H1 (cell line): ENCODE results near the gene GNAO1. TPM values are rescaled to one million over a fixed set of nuclear protein-coding genes. Genes with fewer than 3 reads are reported as not detected.

ENCODE experiments used
- CTCF ChIA-PET: fragments of 300-600 bp; sonication (Branson Sonifier 250); formaldehyde crosslinking; loops from one replicate; lab custom pipeline; 2021; ENCODE audit not compliant: partially characterized antibody; lab: Charles Lee
- POLR2A ChIA-PET: fragments of 300-600 bp; sonication (Branson Sonifier 250); formaldehyde crosslinking; loops from one replicate; lab custom pipeline; 2021; ENCODE audit warnings: inconsistent platforms; ENCODE audit not compliant: partially characterized antibody; lab: Charles Lee
- DNase-seq, 2 experiments: peaks; one replicate each; pipeline versions ENCODE4 v3.0.0 to v3.0.0-alpha.2; 2010 to 2022; ENCODE audit warnings: low spot score in 2 of 2, low read depth in 1 of 2, mixed read lengths in 1 of 2
- FAIRE-seq: peaks from 2 replicates; lab custom pipeline; 2011; peaks lifted over from hg19 to GRCh38; lab: Jason Lieb, UNC
- H2AFZ ChIP-seq: 2 replicates; pipeline ENCODE4 v1.8.1; 2012; ENCODE audit warnings: low read length, inconsistent platforms
- H2AK5ac ChIP-seq: 2 replicates; pipeline ENCODE4 v1.6.1; 2013; ENCODE audit warnings: low read depth, low read length
- H2BK120ac ChIP-seq: replicated peaks from 2 replicates; pipeline ENCODE3; 2013; ENCODE audit warnings: low read depth, low read length, inconsistent platforms
- H2BK12ac ChIP-seq: 2 replicates; pipeline ENCODE4 v1.6.1; 2013; ENCODE audit warnings: low read depth, low read length
- H2BK15ac ChIP-seq: 2 replicates; pipeline ENCODE4 v1.6.1; 2013; ENCODE audit warnings: low read length
- H2BK20ac ChIP-seq: 2 replicates; pipeline ENCODE4 v1.6.1; 2013; ENCODE audit warnings: low read length
- H2BK5ac ChIP-seq: 2 replicates; pipeline ENCODE4 v1.6.1; 2013; ENCODE audit warnings: low read depth, low read length
- H3K14ac ChIP-seq: 2 replicates; pipeline ENCODE4 v1.6.1; 2013; ENCODE audit warnings: inconsistent platforms; ENCODE audit not compliant: insufficient read length
- H3K18ac ChIP-seq: 2 replicates; pipeline ENCODE4 v1.6.1; 2013; ENCODE audit warnings: low read length; ENCODE audit errors: extremely low read depth
- H3K23ac ChIP-seq: 2 replicates; pipeline ENCODE4 v1.6.1; 2013; ENCODE audit warnings: inconsistent platforms; ENCODE audit not compliant: insufficient read length
- H3K23me2 ChIP-seq: 2 replicates; pipeline ENCODE4 v1.6.1; 2013; ENCODE audit warnings: low read depth, low read length
- H3K27ac ChIP-seq: 2 replicates; pipeline ENCODE4 v1.6.1; 2011; ENCODE audit warnings: low read depth, low read length, inconsistent platforms
- H3K27me3 ChIP-seq, 4 experiments: replicated peaks in 1 of 4; 1 replicate in 1 of 4; 2 replicates in 3 of 4; pipeline versions ENCODE4 v1.6.1 to v1.8.1; 2011 to 2013; ENCODE audit warnings: low read length in 3 of 4, mild to moderate bottlenecking in 3 of 4, inconsistent platforms in 2 of 4, mixed read lengths in 2 of 4, moderate library complexity in 1 of 4; ENCODE audit not compliant: control insufficient read depth in 3 of 4, insufficient read depth in 3 of 4; ENCODE audit errors: extremely low read depth in 1 of 4
- H3K36me3 ChIP-seq, 4 experiments: 2 replicates each; pipeline versions ENCODE4 v1.6.1 to v1.8.1; 2011 to 2013; ENCODE audit warnings: mild to moderate bottlenecking in 4 of 4, low read length in 3 of 4, moderate library complexity in 2 of 4, control low read depth in 1 of 4, inconsistent platforms in 1 of 4; ENCODE audit not compliant: insufficient read depth in 4 of 4, control insufficient read depth in 2 of 4
- H3K4ac ChIP-seq: replicated peaks from 2 replicates; pipeline ENCODE3; 2013; ENCODE audit warnings: low read length, low read depth, mixed read lengths, inconsistent platforms; ENCODE audit not compliant: insufficient read length
- H3K4me1 ChIP-seq, 4 experiments: replicated peaks in 1 of 4; 1 replicate in 1 of 4; 2 replicates in 3 of 4; pipeline versions ENCODE4 v1.6.1 to v1.8.1; 2011 to 2013; ENCODE audit warnings: low read length in 3 of 4, inconsistent platforms in 2 of 4, mixed read lengths in 1 of 4; ENCODE audit not compliant: insufficient read depth in 4 of 4, control insufficient read depth in 3 of 4
- H3K4me2 ChIP-seq, 2 experiments: 2 replicates each; pipeline versions ENCODE4 v1.6.1 to v1.8.1; 2011 to 2013; ENCODE audit warnings: low read depth in 2 of 2, low read length in 2 of 2, control low read depth in 1 of 2, inconsistent platforms in 1 of 2, mild to moderate bottlenecking in 1 of 2; ENCODE audit not compliant: insufficient read depth in 1 of 2
- H3K4me3 ChIP-seq, 4 experiments: fragments of 200-600, 300-600 bp in 1 of 4; sonication (generic), shearing (Covaris generic), sonication (Bioruptor Twin) in 1 of 4; 2 replicates each; pipeline versions ENCODE4 v1.5.1 to v1.8.1; 2011 to 2016; ENCODE audit warnings: low read length in 4 of 4, low read depth in 3 of 4, control low read depth in 2 of 4, inconsistent platforms in 2 of 4, mild to moderate bottlenecking in 2 of 4, mixed read lengths in 1 of 4, moderate library complexity in 1 of 4; ENCODE audit not compliant: insufficient read depth in 2 of 4; ENCODE audit errors: extremely low read depth in 1 of 4
- H3K56ac ChIP-seq: replicated peaks from 2 replicates; pipeline ENCODE3; 2013; ENCODE audit warnings: low read depth, mild to moderate bottlenecking, mixed read lengths, low read length, inconsistent platforms; ENCODE audit not compliant: insufficient read length
- H3K79me1 ChIP-seq: 2 replicates; pipeline ENCODE4 v1.6.1; 2013; ENCODE audit warnings: low read depth, low read length, control low read depth
- H3K79me2 ChIP-seq, 2 experiments: 2 replicates each; pipeline versions ENCODE4 v1.6.1 to v1.8.1; 2012 to 2013; ENCODE audit warnings: low read length in 2 of 2, mild to moderate bottlenecking in 2 of 2, inconsistent platforms in 1 of 2; ENCODE audit not compliant: insufficient read depth in 2 of 2, control insufficient read depth in 1 of 2
- H3K9ac ChIP-seq, 4 experiments: replicated peaks in 1 of 4; 1 replicate in 1 of 4; 2 replicates in 3 of 4; pipeline versions ENCODE4 v1.6.1 to v1.8.1; 2011 to 2013; ENCODE audit warnings: low read depth in 3 of 4, low read length in 3 of 4, control low read depth in 2 of 4, mild to moderate bottlenecking in 2 of 4, moderate library complexity in 2 of 4, inconsistent platforms in 1 of 4; ENCODE audit errors: extremely low read depth in 1 of 4
- H3K9me3 ChIP-seq, 2 experiments: 2 replicates each; pipeline versions ENCODE4 v1.6.1 to v1.8.1; 2012 to 2013; ENCODE audit warnings: mild to moderate bottlenecking in 2 of 2, moderate library complexity in 2 of 2, control low read depth in 1 of 2, inconsistent platforms in 1 of 2, low read depth in 1 of 2, low read length in 1 of 2, mixed read lengths in 1 of 2; ENCODE audit not compliant: insufficient read depth in 2 of 2
- H4K20me1 ChIP-seq, 2 experiments: replicated peaks in 1 of 2; 2 replicates each; pipeline versions ENCODE3 to v1.8.1; 2011 to 2013; ENCODE audit warnings: inconsistent platforms in 2 of 2, low read length in 2 of 2, mild to moderate bottlenecking in 1 of 2; ENCODE audit not compliant: insufficient read depth in 2 of 2, control insufficient read depth in 1 of 2
- H4K5ac ChIP-seq: 2 replicates; pipeline ENCODE4 v1.6.1; 2013; ENCODE audit warnings: low read length, low read depth, mixed read lengths, inconsistent platforms; ENCODE audit not compliant: insufficient read length
- H4K8ac ChIP-seq: 2 replicates; pipeline ENCODE4 v1.8.0; 2013; ENCODE audit warnings: mild to moderate bottlenecking, moderate library complexity, low read length, inconsistent platforms; ENCODE audit not compliant: insufficient read depth; ENCODE audit errors: extremely low read depth
- H4K91ac ChIP-seq: replicated peaks from 2 replicates; pipeline ENCODE3; 2013; ENCODE audit warnings: low read length, mixed read lengths, inconsistent platforms; ENCODE audit not compliant: insufficient read length
- ASH2L ChIP-seq: fragments of 200-600, 300-600 bp; sonication (generic); IDR thresholded peaks from one replicate; pipeline ENCODE4 v1.7.1; 2017; ENCODE audit warnings: low read length
- BACH1 ChIP-seq: IDR thresholded peaks from 2 replicates; pipeline ENCODE4 v1.6.1; 2012; ENCODE audit warnings: low read length, improper control_type of control experiment
- CEBPB ChIP-seq: IDR thresholded peaks from 2 replicates; pipeline ENCODE4 v1.6.1; 2012; ENCODE audit warnings: low read depth, low read length
- CHD2 ChIP-seq: IDR thresholded peaks from 2 replicates; pipeline ENCODE4 v1.6.1; 2012; ENCODE audit warnings: low read length, improper control_type of control experiment
- HDAC6 ChIP-seq: IDR thresholded peaks from one replicate; pipeline ENCODE4 v1.7.1; 2012; ENCODE audit warnings: low read depth, mild to moderate bottlenecking, inconsistent platforms, low read length, moderate library complexity
- NANOG ChIP-seq: IDR thresholded peaks from 2 replicates; pipeline ENCODE4 v1.6.1; 2011; ENCODE audit warnings: low read length, low read depth, mild to moderate bottlenecking, inconsistent platforms; ENCODE audit not compliant: insufficient read depth, poor library complexity, severe bottlenecking
- NRF1 ChIP-seq: IDR thresholded peaks from 2 replicates; pipeline ENCODE4 v1.6.1; 2011; ENCODE audit warnings: mild to moderate bottlenecking, low read depth, low read length, improper control_type of control experiment
- SP4 ChIP-seq: IDR thresholded peaks from 2 replicates; pipeline ENCODE4 v1.6.1; 2012; ENCODE audit warnings: low read length, inconsistent platforms
- TBP ChIP-seq: IDR thresholded peaks from 2 replicates; pipeline ENCODE4 v1.6.1; 2011; ENCODE audit warnings: low read depth, low read length, improper control_type of control experiment
- YY1 ChIP-seq: IDR thresholded peaks from 2 replicates; pipeline ENCODE4 v1.6.1; 2011; ENCODE audit warnings: low read depth, mild to moderate bottlenecking, low read length
- WGBS, 2 experiments: shearing (Covaris generic) in 1 of 2; methylation state at CpG; one replicate each; pipeline versions ENCODE4 v1.1.6 to v1.1.7; 2013 to 2015; ENCODE audit warnings: low lambda C conversion rate in 2 of 2, mixed read lengths in 2 of 2, inconsistent platforms in 1 of 2, low coverage in 1 of 2, missing lambda C conversion rate in 1 of 2; ENCODE audit not compliant: insufficient replicate concordance in 2 of 2, insufficient coverage in 1 of 2, insufficient read length in 1 of 2; ENCODE audit errors: extremely low coverage in 1 of 2, missing lambda C conversion rate in 1 of 2; 5-methylcytosine and 5-hydroxymethylcytosine counted together
- polyA plus RNA-seq, 7 experiments: library from polyadenylated mRNA; depleted of rRNA in 3 of 7; stranded (reverse) in 5 of 7; unstranded in 2 of 7; fragments of >200 nt in 5 of 7; fragments of 200-250 nt in 2 of 7; gene quantifications; 1 replicate in 5 of 7; 2 replicates in 1 of 7; 4 replicates in 1 of 7; pipeline versions ENCODE4 v1.2.1 to v1.2.3, GENCODE V29; 2011 to 2013; ENCODE audit warnings: missing spikeins in 2 of 7, mixed read lengths in 2 of 7
- total RNA-seq: library from RNA; stranded (reverse); fragmentation: NEBNext Ultra II Directional; extraction: Animal tissue kit (Norgen Biotek cat#: 25700); gene quantifications from 2 replicates; pipeline ENCODE4 v1.2.1, GENCODE V29; 2021

GNAO1 gene
- total and polyA plus RNA-seq, 2 of the 8 experiments (the other 6 are each of a cell fraction or from before 2014, with no cell fraction given) = 6.7 to 34.4 TPM

DNA sequence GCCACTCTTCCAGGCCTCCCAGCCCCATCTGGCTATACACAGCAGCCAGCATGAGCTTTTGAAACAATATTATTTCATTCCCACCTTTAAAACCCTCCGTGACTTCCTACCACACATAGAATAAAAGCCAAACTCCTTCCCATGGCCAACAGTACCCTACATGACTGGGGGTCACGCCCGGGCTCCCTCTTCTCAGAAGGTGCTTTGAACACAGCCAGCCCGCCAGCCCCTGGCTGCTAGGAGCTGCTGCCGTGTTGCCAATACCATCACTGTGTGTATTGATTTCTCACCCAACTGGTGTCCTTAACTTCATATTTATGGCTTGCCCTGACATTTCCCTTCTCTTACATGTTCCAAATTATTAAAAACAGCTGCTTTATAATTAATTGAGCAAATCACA, 111.2 kb downstream of the GNAO1 start:
- Histone ChIP-seq H3K9ac (no peak overlapping the region), H3K9me3 (no peaks in the 10 kb centered on the region), H3K18ac (no peak overlapping the region), H4K5ac (no peak overlapping the region), H4K91ac (no peak overlapping the region), H2BK20ac (no peak overlapping the region), H2BK15ac (no peak overlapping the region), H3K56ac (no peak overlapping the region), H2BK120ac (no peak overlapping the region), H2AFZ (no peak overlapping the region), H3K79me1 (no peaks in the 10 kb centered on the region), H3K4me2 (no peak overlapping the region), H3K36me3 (no peaks in the 10 kb centered on the region), H3K27ac (no peak overlapping the region), H3K27me3 (peaks cover 0 to 2% (median 0%) of the 10 kb centered on the region in 4 experiments; a peak in 1 of 7 replicates), H4K20me1 (peaks cover 0 to under 1% of the 10 kb centered on the region in 2 experiments), H4K8ac (no peak overlapping the region), H3K23ac (no peak overlapping the region), H3K4me3 (no peak overlapping the region), H2BK5ac (no peak overlapping the region), H3K4me1 (peaks cover 3 to 6% (median 3%) of the 10 kb centered on the region in 4 experiments), H3K79me2 (no peaks in the 10 kb centered on the region), H3K23me2 (no peaks in the 10 kb centered on the region), H3K4ac (no peak overlapping the region), H2AK5ac (no peak overlapping the region), H3K14ac (no peak overlapping the region), H2BK12ac (no peak overlapping the region)
- ChIA-PET POLR2A (no interaction called here), CTCF (interaction anchor here (0.8 to 6.7 kb wide), 6 partner anchors 9 to 93 kb away, joined by 3 to 43 read pairs (median 6); no protein-coding TSS in a partner anchor)
- TF ChIP-seq ASH2L = no peak
- TF ChIP-seq CHD2 = no peak
- no peak for TF ChIP-seq NANOG
- TF ChIP-seq CEBPB = no peak
- TF ChIP-seq NRF1 = no peak
- no peak for TF ChIP-seq SP4
- no peak for TF ChIP-seq BACH1
- no peak for TF ChIP-seq TBP
- no peak for TF ChIP-seq HDAC6
- TF ChIP-seq YY1 = no peak
- DNase-seq = no peak
- 92% methylated on average over 5 of the region's 5 CpGs; no CpG with 5 or more reads in 1 of the 2 experiments for WGBS, 2 experiments
- no peak for FAIRE-seq
